HTERT RPE-1 (cell line): ENCODE results near the gene YAP1.

Experiments
- in situ Hi-C: fragments of 300-500 bp; cut with MboI; formaldehyde crosslinking; loops from 4 replicates; pipeline ENCODE4 v1.14.3; 2020; ENCODE audit warnings: low sequenced_read_pairs

YAP1 gene

GRCh38 chr11:102269927-102270326, 159.7 kb downstream of the YAP1 start:
- in situ Hi-C loops: no loop called here

- in situ Hi-C loops: no loop called here
These were observed 162.0 kb downstream of the YAP1 start for GRCh38 chr11:102272047-102272824.

- in situ Hi-C loops: no loop called here
These were observed 164.4 kb downstream of the YAP1 start for GRCh38 chr11:102274628-102275027.

GRCh38 chr11:102276362-102276761, 166.1 kb downstream of the YAP1 start:
- in situ Hi-C loops: no loop called here

GRCh38 chr11:102276783-102277182, 166.5 kb downstream of the YAP1 start:
- in situ Hi-C loops: no loop called here

- in situ Hi-C loops: no loop called here
These were observed 169.5 kb downstream of the YAP1 start for GRCh38 chr11:102279641-102280170.

- in situ Hi-C loops: no loop called here
These were observed 170.1 kb downstream of the YAP1 start for GRCh38 chr11:102280245-102280833.
